Choroid plexus epithelial cell (primary cell): ENCODE results near the gene SYDE2.
A peak's percentile ranks its signal among the peaks of the same experiment; 100 is the strongest.
"Not testable (repeated sequence)": the region's sequence is repeated elsewhere in the genome, so short reads cannot be mapped to it uniquely, and the experiment has no call there.

Experiments
- DNase-seq: peaks from one replicate; pipeline ENCODE4 v3.0.0-alpha.2; 2010; ENCODE audit warnings: low read depth
- H3K4me3 ChIP-seq: 2 replicates; pipeline ENCODE4 v1.5.1; 2011; ENCODE audit warnings: low read depth, mild to moderate bottlenecking, control low read depth, low read length, moderate library complexity
- TF ChIP-seq, protein P1 (sequence below): conservative IDR thresholded peaks from 2 replicates; pipeline ENCODE4 v1.5.1; 2011; ENCODE audit warnings: low read depth, mild to moderate bottlenecking, control low read depth, inconsistent platforms, low read length, moderate library complexity

Gene SYDE2

GRCh38 chr1:85200463-85201339 lies at the start of gene SYDE2:
Gene SYDE2 (minus strand): TSS chr1:85201016. CDS start chr1:85200996, 20 bp downstream.
- TF ChIP-seq, protein P1, sequence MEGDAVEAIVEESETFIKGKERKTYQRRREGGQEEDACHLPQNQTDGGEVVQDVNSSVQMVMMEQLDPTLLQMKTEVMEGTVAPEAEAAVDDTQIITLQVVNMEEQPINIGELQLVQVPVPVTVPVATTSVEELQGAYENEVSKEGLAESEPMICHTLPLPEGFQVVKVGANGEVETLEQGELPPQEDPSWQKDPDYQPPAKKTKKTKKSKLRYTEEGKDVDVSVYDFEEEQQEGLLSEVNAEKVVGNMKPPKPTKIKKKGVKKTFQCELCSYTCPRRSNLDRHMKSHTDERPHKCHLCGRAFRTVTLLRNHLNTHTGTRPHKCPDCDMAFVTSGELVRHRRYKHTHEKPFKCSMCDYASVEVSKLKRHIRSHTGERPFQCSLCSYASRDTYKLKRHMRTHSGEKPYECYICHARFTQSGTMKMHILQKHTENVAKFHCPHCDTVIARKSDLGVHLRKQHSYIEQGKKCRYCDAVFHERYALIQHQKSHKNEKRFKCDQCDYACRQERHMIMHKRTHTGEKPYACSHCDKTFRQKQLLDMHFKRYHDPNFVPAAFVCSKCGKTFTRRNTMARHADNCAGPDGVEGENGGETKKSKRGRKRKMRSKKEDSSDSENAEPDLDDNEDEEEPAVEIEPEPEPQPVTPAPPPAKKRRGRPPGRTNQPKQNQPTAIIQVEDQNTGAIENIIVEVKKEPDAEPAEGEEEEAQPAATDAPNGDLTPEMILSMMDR: no peak
- DNase-seq: peak; percentile 75
- H3K4me3 ChIP-seq: peak within 1 kb of the TSS; percentile 69

DNA sequence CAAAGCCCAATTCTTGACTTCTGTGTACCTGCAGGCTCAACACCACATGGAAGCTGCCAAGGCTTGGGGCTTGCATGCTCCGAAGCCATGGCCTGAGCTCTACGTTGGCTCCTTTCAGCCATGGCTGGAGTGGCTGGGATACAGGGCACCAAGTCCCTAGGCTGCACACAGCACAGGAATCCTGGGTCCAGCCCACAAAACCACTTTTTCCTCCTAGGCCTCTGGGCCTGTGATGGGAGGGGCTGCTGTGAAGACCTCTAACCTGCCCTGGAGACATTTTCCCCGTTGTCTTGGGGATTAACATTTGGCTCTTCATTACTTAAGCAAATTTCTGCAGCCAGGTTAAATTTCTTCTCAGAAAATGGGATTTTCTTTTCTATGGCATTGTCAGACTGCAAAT lies 48.2 kb upstream of the SYDE2 start:
- not testable (repeated sequence) for DNase-seq

DNA sequence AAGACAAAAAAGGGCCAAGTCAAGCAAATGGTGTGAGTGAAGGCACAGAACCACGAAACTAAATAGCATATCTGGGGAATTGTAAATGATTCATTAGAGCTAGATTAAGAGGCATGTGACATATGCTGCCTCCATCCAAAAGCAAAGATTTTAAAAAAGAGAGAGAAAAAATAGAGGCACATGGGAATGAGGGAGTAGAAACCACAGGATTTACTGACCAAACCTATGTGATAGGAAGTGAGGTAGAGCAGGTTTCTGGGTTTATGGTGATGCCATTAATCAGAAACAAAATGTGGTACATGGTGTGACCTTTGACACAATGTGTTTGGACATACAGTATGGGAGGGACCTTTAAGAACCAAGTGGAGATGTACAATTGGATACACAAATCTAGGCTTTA lies 45.1 kb upstream of the SYDE2 start:
- DNase-seq: no peak
- no peak overlapping the region for H3K4me3 ChIP-seq

More for the DNA sequence above, 48.2 kb upstream of the SYDE2 start:
- not testable (repeated sequence) for H3K4me3 ChIP-seq

GRCh38 chr1:85245456-85245855 lies 44.6 kb upstream of the SYDE2 start:
- no peak for DNase-seq
- TF ChIP-seq, protein P1: no peak
- no peak overlapping the region for H3K4me3 ChIP-seq

More for the DNA sequence above, 45.1 kb upstream of the SYDE2 start:
- TF ChIP-seq, protein P1: no peak

- H3K4me3 ChIP-seq: no peak overlapping the region
- TF ChIP-seq, protein P1: peak; percentile 8
- peak; percentile 51 for DNase-seq
Observed at GRCh38 chr1:85244271-85245061, 43.6 kb upstream of the SYDE2 start.

DNA sequence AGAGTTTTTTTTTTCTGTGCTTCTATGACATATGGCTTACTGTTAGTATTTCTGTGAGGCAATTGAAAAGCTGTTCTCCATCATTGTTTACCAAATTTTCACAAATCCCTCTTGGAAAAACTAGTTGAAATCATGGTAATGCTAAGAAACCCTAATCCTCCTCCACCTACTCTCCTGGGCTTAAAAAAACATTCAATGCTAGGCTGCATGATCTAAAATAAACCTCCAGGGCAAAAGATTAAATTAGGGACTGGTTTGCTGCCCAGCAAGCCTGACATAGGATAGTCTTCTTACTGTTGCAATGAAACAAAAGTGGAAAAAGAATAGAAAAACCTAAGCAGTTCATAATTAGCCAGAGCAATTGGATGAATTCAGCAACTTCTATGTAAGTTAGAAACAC lies 42.6 kb upstream of the SYDE2 start:
- no peak for DNase-seq
- H3K4me3 ChIP-seq: no peak overlapping the region
- TF ChIP-seq, protein P1: no peak

- TF ChIP-seq, protein P1: no peak
- no peak for DNase-seq
- no peak overlapping the region for H3K4me3 ChIP-seq
Observed at GRCh38 chr1:85240643-85241042, 39.8 kb upstream of the SYDE2 start.
